ENCODE data around the gene PIGU.

- no peak for TF ChIP-seq CTCF (IDR thresholded peaks at IDR 0.05)
- TF ChIP-seq POLR2A (IDR thresholded peaks at IDR 0.05), result no peak
These were observed 140.0 kb downstream of the PIGU start for GRCh38 chr20:34536798-34537394.

All from lower leg skin (tissue), 3 donors.